Measurements from ENCODE around the gene PSME3. TPM values are rescaled to one million over a fixed set of nuclear protein-coding genes. Genes with fewer than 3 reads are reported as not detected.
A peak's percentile ranks its signal among the peaks of the same experiment; 100 is the strongest.

PSME3 gene
- total and polyA plus RNA-seq, 2 of the 13 experiments (the other 11 are each of a cell fraction or from before 2014, with no cell fraction given) = 66.3 to 135 TPM

DNA sequence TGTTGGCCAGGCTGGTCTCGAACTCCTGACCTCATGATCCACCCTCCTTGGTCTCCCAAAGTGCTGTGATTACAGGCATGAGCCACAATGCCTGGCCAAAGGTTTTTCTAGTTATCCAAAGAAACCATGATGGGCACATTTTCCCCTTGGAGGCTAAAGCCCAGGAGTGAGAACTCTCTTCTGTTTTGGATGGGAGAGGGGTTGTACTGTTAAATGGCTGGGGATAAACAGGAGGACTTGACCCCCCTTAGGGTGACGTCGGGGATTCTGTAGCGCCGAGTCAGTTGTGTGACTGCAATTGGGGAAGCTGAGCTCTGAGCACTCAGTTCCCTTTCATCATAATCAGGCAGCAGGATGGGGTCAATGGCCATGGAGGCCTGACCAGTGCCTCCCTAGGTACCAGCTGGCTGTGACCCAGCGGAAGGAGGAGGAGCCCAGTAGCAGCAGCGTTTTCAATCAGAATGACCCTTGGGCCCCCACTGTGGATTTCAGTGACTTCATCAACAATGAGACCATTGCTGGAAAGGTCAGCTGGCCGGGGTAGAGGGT, 21.9 kb downstream of the PSME3 start (continued):
- TF ChIP-seq, protein P1, sequence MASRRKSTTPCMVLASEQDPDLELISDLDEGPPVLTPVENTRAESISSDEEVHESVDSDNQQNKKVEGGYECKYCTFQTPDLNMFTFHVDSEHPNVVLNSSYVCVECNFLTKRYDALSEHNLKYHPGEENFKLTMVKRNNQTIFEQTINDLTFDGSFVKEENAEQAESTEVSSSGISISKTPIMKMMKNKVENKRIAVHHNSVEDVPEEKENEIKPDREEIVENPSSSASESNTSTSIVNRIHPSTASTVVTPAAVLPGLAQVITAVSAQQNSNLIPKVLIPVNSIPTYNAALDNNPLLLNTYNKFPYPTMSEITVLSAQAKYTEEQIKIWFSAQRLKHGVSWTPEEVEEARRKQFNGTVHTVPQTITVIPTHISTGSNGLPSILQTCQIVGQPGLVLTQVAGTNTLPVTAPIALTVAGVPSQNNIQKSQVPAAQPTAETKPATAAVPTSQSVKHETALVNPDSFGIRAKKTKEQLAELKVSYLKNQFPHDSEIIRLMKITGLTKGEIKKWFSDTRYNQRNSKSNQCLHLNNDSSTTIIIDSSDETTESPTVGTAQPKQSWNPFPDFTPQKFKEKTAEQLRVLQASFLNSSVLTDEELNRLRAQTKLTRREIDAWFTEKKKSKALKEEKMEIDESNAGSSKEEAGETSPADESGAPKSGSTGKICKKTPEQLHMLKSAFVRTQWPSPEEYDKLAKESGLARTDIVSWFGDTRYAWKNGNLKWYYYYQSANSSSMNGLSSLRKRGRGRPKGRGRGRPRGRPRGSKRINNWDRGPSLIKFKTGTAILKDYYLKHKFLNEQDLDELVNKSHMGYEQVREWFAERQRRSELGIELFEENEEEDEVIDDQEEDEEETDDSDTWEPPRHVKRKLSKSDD (CRISPR knock-in tag; IDR thresholded peaks at IDR 0.05; ENCODE audit: low read depth) = no peak
- no peak for TF ChIP-seq PRPF4 (IDR thresholded peaks at IDR 0.05; ENCODE audit: low read depth, low read length, poor library complexity, severe bottlenecking)
- peak; percentile 71 for TF ChIP-seq XRCC5 (optimal IDR thresholded peaks at IDR 0.05; ENCODE audit: low read length)
- TF ChIP-seq ZFP36L1 (CRISPR knock-in tag; IDR thresholded peaks at IDR 0.05) = no peak
- TF ChIP-seq ZNF782 (CRISPR knock-in tag; IDR thresholded peaks at IDR 0.05; ENCODE audit: borderline replicate concordance) = 0 out of 2 replicates have a peak, but pooled peaks have one; percentile 67
- TF ChIP-seq, protein P2, sequence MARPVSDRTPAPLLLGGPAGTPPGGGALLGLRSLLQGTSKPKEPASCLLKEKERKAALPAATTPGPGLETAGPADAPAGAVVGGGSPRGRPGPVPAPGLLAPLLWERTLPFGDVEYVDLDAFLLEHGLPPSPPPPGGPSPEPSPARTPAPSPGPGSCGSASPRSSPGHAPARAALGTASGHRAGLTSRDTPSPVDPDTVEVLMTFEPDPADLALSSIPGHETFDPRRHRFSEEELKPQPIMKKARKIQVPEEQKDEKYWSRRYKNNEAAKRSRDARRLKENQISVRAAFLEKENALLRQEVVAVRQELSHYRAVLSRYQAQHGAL (CRISPR knock-in tag; IDR thresholded peaks at IDR 0.05; ENCODE audit: not compliant biosample characterization) = no peak
- TF ChIP-seq HMG20A (CRISPR knock-in tag; IDR thresholded peaks at IDR 0.05; ENCODE audit: borderline replicate concordance) = peak; percentile 64; the same call in 1 of the 2 replicates
- TF ChIP-seq, protein P3, sequence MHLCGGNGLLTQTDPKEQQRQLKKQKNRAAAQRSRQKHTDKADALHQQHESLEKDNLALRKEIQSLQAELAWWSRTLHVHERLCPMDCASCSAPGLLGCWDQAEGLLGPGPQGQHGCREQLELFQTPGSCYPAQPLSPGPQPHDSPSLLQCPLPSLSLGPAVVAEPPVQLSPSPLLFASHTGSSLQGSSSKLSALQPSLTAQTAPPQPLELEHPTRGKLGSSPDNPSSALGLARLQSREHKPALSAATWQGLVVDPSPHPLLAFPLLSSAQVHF (CRISPR knock-in tag; IDR thresholded peaks at IDR 0.05) = no peak
- no peak for TF ChIP-seq CENPT (CRISPR knock-in tag; IDR thresholded peaks at IDR 0.05; ENCODE audit: low read depth)
- TF ChIP-seq, protein P4, sequence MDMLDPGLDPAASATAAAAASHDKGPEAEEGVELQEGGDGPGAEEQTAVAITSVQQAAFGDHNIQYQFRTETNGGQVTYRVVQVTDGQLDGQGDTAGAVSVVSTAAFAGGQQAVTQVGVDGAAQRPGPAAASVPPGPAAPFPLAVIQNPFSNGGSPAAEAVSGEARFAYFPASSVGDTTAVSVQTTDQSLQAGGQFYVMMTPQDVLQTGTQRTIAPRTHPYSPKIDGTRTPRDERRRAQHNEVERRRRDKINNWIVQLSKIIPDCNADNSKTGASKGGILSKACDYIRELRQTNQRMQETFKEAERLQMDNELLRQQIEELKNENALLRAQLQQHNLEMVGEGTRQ (IDR thresholded peaks at IDR 0.05; ENCODE audit: low read depth, low read length) = no peak
- TF ChIP-seq, protein P4 (CRISPR knock-in tag; IDR thresholded peaks at IDR 0.05; ENCODE audit: borderline replicate concordance) = no peak
- TF ChIP-seq DNMT1 (CRISPR knock-in tag; IDR thresholded peaks at IDR 0.05) = no peak
- TF ChIP-seq, protein P5, sequence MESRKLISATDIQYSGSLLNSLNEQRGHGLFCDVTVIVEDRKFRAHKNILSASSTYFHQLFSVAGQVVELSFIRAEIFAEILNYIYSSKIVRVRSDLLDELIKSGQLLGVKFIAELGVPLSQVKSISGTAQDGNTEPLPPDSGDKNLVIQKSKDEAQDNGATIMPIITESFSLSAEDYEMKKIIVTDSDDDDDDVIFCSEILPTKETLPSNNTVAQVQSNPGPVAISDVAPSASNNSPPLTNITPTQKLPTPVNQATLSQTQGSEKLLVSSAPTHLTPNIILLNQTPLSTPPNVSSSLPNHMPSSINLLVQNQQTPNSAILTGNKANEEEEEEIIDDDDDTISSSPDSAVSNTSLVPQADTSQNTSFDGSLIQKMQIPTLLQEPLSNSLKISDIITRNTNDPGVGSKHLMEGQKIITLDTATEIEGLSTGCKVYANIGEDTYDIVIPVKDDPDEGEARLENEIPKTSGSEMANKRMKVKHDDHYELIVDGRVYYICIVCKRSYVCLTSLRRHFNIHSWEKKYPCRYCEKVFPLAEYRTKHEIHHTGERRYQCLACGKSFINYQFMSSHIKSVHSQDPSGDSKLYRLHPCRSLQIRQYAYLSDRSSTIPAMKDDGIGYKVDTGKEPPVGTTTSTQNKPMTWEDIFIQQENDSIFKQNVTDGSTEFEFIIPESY (CRISPR knock-in tag; IDR thresholded peaks at IDR 0.05) = peak; percentile 34; the same call in 1 of the 2 replicates
- TF ChIP-seq, protein P6, sequence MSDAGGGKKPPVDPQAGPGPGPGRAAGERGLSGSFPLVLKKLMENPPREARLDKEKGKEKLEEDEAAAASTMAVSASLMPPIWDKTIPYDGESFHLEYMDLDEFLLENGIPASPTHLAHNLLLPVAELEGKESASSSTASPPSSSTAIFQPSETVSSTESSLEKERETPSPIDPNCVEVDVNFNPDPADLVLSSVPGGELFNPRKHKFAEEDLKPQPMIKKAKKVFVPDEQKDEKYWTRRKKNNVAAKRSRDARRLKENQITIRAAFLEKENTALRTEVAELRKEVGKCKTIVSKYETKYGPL (CRISPR knock-in tag; IDR thresholded peaks at IDR 0.05) = no peak

All from HepG2 (cell line).